K562 (cell line): ENCODE measurements around the gene PPP1CB. TPM values are rescaled to one million over a fixed set of nuclear protein-coding genes. Genes with fewer than 3 reads are reported as not detected.

Experiments used
- AFF1 ChIP-seq, 2 experiments: fragments of 450-650 bp; IDR thresholded peaks; 2 replicates each; pipeline ENCODE4 v1.6.1; 2018; ENCODE audit warnings: mild to moderate bottlenecking in 2 of 2, low read depth in 1 of 2; ENCODE audit not compliant: partially characterized antibody in 2 of 2
- CEBPG ChIP-seq, 3 experiments: fragments of 200-800 bp in 1 of 3; sonication (Bioruptor generic) in 1 of 3; sonication (generic) in 1 of 3; formaldehyde crosslinking in 1 of 3; IDR thresholded peaks in 2 of 3; conservative IDR thresholded peaks in 1 of 3; 2 replicates each; pipeline versions ENCODE4 v1.6.1 to v1.8.0; 2016 to 2022; ENCODE audit warnings: missing compliant biosample characterization in 2 of 3, missing genetic modification characterization in 2 of 3, mild to moderate bottlenecking in 1 of 3, missing genetic modification reagents in 1 of 3
- FOXA3 ChIP-seq, 2 experiments: fragments of 450-650 bp in 1 of 2; sonication (generic) in 1 of 2; formaldehyde crosslinking; IDR thresholded peaks in 1 of 2; conservative IDR thresholded peaks in 1 of 2; 2 replicates each; pipeline versions ENCODE4 v1.4.0 to v1.8.0; 2020 to 2022; ENCODE audit warnings: mild to moderate bottlenecking in 2 of 2, missing genetic modification reagents in 1 of 2
- HMGXB4 ChIP-seq: sonication (generic); formaldehyde crosslinking; IDR thresholded peaks from 2 replicates; pipeline ENCODE4 v1.8.1; 2023; ENCODE audit warnings: mild to moderate bottlenecking, missing genetic modification reagents
- KLF6 ChIP-seq: fragments of 250-450 bp; sonication (Bioruptor Pico); IDR thresholded peaks from 2 replicates; pipeline ENCODE4 v1.4.0; 2020; ENCODE audit warnings: mild to moderate bottlenecking, moderate library complexity, borderline replicate concordance
- NCOA4 ChIP-seq: fragments of 450-650 bp; IDR thresholded peaks from 2 replicates; pipeline ENCODE4 v1.6.1; 2018; ENCODE audit warnings: mild to moderate bottlenecking; ENCODE audit not compliant: partially characterized antibody
- NONO ChIP-seq, 2 experiments: fragments of 200-400 bp in 1 of 2; fragments of 450-650 bp in 1 of 2; formaldehyde crosslinking in 1 of 2; IDR thresholded peaks; 2 replicates each; pipeline ENCODE4 v1.6.1; 2017; ENCODE audit warnings: low read depth in 2 of 2, mild to moderate bottlenecking in 2 of 2, moderate library complexity in 2 of 2, low read length in 1 of 2
- PREB ChIP-seq: sonication (generic); formaldehyde crosslinking; IDR thresholded peaks from 2 replicates; pipeline ENCODE4 v1.8.1; 2023; ENCODE audit warnings: mild to moderate bottlenecking, missing genetic modification reagents
- RBM34 ChIP-seq: fragments of 200-400 bp; formaldehyde crosslinking; IDR thresholded peaks from 2 replicates; pipeline ENCODE4 v1.6.1; 2018; ENCODE audit warnings: low read length, borderline replicate concordance; ENCODE audit not compliant: insufficient read depth
- ZBTB34 ChIP-seq: fragments of 250-450 bp; sonication (Bioruptor Pico); IDR thresholded peaks from 2 replicates; pipeline ENCODE4 v1.8.0; 2021; ENCODE audit warnings: mild to moderate bottlenecking, moderate library complexity
- ZEB2 ChIP-seq: fragments of 450-650 bp; IDR thresholded peaks from 2 replicates; pipeline ENCODE4 v1.6.1; 2016
- ZNF518B ChIP-seq: fragments of 250-450 bp; sonication (Bioruptor Pico); IDR thresholded peaks from 2 replicates; pipeline ENCODE4 v1.5.0; 2021; ENCODE audit warnings: mild to moderate bottlenecking, moderate library complexity
- ZZZ3 ChIP-seq: fragments of 450-650 bp; IDR thresholded peaks from 2 replicates; pipeline ENCODE4 v1.6.1; 2016; ENCODE audit warnings: antibody characterized with exemption, mild to moderate bottlenecking, moderate library complexity
- polyA plus RNA-seq, 8 experiments: library from polyadenylated mRNA; depleted of rRNA in 4 of 8; stranded (reverse) in 5 of 8; unstranded in 3 of 8; fragments of >200 nt; fragmentation: Nextera tagmentation in 2 of 8; fragmentation: Illumina TruSeq in 1 of 8; extraction: Ambion mirVana in 2 of 8; extraction: Trizol in 1 of 8; gene quantifications; 2 replicates each; pipeline versions ENCODE4 v1.2.1 to v1.2.3, GENCODE V29; 2011 to 2014; ENCODE audit warnings: inconsistent platforms in 1 of 8, missing spikeins in 1 of 8
- total RNA-seq, 7 experiments: library from RNA; depleted of rRNA in 6 of 7; stranded (reverse); fragments of >200 nt in 6 of 7; fragmentation: Illumina TruSeq in 2 of 7; extraction: Trizol in 2 of 7; gene quantifications; 2 replicates each; pipeline versions ENCODE4 v1.2.1 to v1.2.3, GENCODE V29; 2011 to 2021; ENCODE audit warnings: low replicate concordance in 1 of 7

The PPP1CB gene
- total and polyA plus RNA-seq, 9 of the 15 experiments (the other 6 are each of a cell fraction or from before 2014, with no cell fraction given) = 25.6 to 118 (median 58.9) TPM

- TF ChIP-seq AFF1 (IDR thresholded peaks at IDR 0.05; ENCODE audit: low read depth in 1 of 2, partially characterized antibody in 2 of 2) (no peak), ZNF518B (CRISPR knock-in tag) (no peak), RBM34 (no peak), CEBPG (CRISPR knock-in tag; IDR thresholded peaks at IDR 0.05) (no peak), CEBPG (tag; conservative IDR thresholded peaks at IDR 0.05 in 1 of 2, IDR thresholded peaks at IDR 0.05 in 1 of 2) (peak; percentile 0 to 45; a peak in 1 of 4 replicates), HMGXB4 (peak; percentile 55; the same call in 1 of the 2 replicates), FOXA3 (CRISPR knock-in tag; conservative IDR thresholded peaks at IDR 0.05 in 1 of 2, IDR thresholded peaks at IDR 0.05 in 1 of 2) (peak in 1 of 2 experiments; percentile 68; a peak in 1 of 4 replicates), ZEB2 (no peak), KLF6 (CRISPR knock-in tag) (no peak), ZZZ3 (no peak), PREB (no peak), NONO (IDR thresholded peaks at IDR 0.05; ENCODE audit: low read depth in 2 of 2, low read length in 1 of 2) (peak; percentile 4 to 77; a peak in 3 of 4 replicates), ZBTB34 (CRISPR knock-in tag) (no peak), NCOA4 (no peak)
These were observed at the start of gene PPP1CB (continued) for GRCh38 chr2:28751252-28751955.
